ENCODE results near the gene PDGFRB. TPM values are rescaled to one million over a fixed set of nuclear protein-coding genes. Genes with fewer than 3 reads are reported as not detected.

The PDGFRB gene
- total RNA-seq, 4 donors from 2014 or later = 148 to 225 (median 191) TPM

DNA sequence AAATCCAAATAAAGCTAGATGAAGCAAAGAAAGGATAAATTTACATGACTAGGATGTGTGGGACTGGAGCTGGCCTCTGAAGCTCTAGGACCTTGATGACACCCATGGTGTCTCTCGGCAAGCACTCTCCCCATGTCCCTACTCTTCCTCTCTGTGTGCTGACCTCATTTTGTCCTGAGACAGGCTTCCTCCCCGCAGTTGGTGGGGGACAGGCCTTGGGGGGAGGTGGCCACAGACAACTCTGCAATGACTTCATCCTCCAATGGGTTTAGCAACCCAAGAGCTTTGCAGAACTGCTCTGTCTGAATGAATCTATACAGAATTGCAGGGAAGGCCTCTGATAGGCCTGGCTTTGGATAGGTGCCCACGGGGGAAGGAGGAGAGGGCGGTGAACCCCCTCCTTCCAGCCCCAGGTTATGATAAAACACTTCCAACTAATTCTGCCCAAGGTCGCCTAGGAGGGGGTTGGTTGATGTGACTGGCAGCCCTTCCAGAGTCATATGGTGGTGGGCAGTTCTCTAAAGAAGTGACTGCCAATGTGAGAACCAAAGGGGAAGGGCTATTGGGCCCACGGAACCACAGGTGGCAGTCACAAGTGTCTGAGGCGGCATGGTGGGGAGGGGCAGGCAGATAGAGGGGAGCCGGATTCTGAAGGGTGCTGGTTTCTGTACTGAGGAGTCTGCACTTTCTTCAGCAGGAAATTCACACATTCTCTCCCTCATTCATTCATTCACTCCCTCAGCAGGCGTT, 40.3 kb upstream of the PDGFRB start:
- TF ChIP-seq, protein P1, sequence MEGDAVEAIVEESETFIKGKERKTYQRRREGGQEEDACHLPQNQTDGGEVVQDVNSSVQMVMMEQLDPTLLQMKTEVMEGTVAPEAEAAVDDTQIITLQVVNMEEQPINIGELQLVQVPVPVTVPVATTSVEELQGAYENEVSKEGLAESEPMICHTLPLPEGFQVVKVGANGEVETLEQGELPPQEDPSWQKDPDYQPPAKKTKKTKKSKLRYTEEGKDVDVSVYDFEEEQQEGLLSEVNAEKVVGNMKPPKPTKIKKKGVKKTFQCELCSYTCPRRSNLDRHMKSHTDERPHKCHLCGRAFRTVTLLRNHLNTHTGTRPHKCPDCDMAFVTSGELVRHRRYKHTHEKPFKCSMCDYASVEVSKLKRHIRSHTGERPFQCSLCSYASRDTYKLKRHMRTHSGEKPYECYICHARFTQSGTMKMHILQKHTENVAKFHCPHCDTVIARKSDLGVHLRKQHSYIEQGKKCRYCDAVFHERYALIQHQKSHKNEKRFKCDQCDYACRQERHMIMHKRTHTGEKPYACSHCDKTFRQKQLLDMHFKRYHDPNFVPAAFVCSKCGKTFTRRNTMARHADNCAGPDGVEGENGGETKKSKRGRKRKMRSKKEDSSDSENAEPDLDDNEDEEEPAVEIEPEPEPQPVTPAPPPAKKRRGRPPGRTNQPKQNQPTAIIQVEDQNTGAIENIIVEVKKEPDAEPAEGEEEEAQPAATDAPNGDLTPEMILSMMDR (IDR thresholded peaks at IDR 0.05; ENCODE audit: low read depth) = no peak

DNA sequence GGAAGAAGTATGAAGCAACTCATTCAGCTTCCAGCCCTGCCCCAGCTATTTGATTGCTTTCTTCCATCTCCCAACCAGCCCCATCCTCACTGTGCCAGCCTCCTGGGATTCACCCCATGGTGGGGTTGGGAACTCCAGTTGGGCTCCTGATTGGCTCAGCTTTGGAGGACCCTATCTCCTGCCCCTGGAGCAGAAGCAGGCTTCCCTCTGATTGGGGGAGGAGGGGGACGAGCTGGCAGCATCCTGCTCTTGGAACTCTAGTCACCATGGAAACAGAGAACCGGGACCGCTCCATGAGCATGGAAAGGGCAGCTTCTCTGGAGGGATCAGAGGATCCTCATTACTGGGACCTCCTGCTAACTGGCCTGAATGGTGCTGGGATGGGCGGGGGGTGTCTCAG, 36.8 kb upstream of the PDGFRB start:
- TF ChIP-seq, protein P1 (IDR thresholded peaks at IDR 0.05; ENCODE audit: low read depth) = no peak

DNA sequence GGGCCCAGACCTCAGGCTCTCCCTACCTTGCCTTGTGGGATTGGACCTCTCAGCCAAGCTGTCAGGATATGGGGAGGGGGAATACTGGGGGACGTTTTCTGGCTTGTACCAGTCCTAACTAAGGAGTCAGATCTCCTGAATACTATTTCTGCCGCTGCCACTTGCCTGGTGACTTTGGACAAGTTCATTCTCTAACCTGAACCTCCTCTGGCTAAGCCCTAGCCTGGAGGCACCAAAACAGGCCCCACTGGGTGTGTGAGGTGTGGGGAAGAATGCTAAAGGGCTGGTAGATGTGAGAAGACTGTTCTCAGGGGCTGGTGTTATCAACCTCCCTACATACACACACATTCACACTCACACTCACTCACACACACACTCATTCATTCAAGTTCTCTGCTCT, 35.3 kb upstream of the PDGFRB start:
- TF ChIP-seq, protein P1 (IDR thresholded peaks at IDR 0.05; ENCODE audit: low read depth) = no peak

DNA sequence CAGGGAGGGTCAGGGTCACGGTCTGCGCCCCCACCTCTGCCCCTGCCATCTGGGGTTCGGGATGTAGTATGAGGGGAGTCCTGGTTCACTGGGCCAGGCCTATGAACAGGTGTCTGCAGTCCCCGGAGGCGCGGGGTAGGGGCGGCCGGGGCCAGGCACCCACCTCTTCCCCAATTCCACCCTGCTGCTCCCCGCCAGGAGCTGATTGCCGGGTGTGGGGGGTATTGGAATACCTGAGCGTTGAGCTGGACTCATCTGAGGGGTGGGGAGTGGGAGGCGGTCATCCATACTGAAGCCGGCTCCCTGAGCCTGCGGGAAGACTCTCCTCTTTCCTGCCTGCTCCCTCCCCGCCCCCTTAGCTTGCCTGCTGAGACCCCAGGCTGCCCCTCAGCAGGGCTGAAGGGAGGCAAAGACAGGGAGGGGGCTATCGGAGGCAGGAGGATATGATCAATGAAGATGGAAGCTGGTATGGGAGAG, 34.9 kb upstream of the PDGFRB start:
- TF ChIP-seq, protein P1 (IDR thresholded peaks at IDR 0.05; ENCODE audit: low read depth) = no peak

DNA sequence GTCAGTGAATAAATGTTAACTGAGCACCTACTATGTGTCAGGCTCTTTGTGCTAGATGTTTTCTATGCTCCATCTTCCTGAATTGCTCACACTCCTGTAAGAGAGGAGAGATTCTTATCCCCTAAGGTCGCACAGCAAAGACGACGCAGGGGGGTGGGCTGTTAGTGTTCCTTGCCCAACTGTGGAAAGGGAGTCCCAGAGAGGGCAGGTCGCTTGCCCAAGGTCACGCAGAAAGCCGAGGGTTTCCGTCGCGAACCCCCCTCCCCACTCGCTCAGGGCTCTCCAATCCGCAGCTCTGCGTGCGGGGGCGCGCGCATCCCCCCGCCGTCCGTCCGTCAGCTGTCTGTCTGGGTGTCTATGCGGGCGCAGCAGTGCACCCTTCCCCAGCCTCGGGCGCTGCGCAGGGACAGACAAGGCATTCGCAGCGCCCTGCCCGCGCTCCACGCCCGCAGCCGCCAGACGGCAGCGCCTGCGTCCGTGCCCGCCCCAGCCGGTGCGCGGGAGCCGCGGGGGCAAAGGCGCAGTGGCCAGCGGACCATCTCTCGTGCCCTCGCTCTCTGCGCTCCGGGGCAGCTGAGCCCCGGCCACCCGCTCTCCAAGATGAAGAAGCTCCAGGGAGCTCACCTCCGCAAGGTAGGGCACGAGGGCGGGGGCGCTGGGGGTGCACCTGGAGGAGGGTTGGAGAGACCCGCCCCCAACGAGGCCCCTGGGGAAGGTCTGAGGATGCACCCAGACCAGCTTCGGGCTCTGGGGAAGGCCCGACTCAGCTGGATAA, 34.3 kb upstream of the PDGFRB start, which contains the start of gene SLC6A7:
Gene SLC6A7 (plus strand): TSS at position 335 of the 775 bp plus-strand sequence. CDS start 266 bp downstream, at position 601.
- TF ChIP-seq, protein P1 (IDR thresholded peaks at IDR 0.05; ENCODE audit: low read depth) = no peak

DNA sequence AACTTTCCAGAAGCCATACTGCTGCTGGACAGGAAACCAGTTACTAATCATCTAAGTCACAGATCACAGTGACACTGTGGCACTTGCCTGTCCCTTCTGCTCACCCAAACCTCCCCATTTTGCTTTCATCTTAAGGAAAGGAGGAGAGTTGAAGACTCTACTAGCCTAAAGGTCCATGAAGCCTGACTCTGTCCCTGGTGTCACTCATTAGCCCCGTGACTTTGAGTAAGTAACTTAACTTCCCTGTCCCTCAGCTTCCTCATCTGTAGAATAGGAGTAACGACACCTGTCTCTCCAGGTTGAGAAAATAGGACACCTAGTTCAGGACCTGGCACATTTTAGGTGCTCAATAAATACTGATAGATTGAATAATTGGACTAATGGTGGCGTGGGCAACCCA, 33.7 kb upstream of the PDGFRB start:
- TF ChIP-seq, protein P1 (IDR thresholded peaks at IDR 0.05; ENCODE audit: low read depth) = no peak

Measured in subcutaneous adipose tissue (tissue), 4 donors.